D721Med (cell line): ENCODE results near the gene OLFML3.
A peak's percentile ranks its signal among the peaks of the same experiment; 100 is the strongest.

Experiments used
- DNase-seq: peaks from one replicate; pipeline ENCODE4 v3.0.0; 2011; ENCODE audit warnings: low spot score; ENCODE audit not compliant: insufficient read length
- FAIRE-seq: peaks from 2 replicates; lab custom pipeline; 2011; peaks lifted over from hg19 to GRCh38; lab: Jason Lieb, UNC
- TF ChIP-seq, protein P1 (sequence below): IDR thresholded peaks from 2 replicates; pipeline ENCODE4 v1.5.1; 2012; ENCODE audit warnings: mild to moderate bottlenecking, control low read depth; ENCODE audit not compliant: insufficient read depth; ENCODE audit errors: missing control alignments

OLFML3 gene, protein sequence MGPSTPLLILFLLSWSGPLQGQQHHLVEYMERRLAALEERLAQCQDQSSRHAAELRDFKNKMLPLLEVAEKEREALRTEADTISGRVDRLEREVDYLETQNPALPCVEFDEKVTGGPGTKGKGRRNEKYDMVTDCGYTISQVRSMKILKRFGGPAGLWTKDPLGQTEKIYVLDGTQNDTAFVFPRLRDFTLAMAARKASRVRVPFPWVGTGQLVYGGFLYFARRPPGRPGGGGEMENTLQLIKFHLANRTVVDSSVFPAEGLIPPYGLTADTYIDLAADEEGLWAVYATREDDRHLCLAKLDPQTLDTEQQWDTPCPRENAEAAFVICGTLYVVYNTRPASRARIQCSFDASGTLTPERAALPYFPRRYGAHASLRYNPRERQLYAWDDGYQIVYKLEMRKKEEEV

DNA sequence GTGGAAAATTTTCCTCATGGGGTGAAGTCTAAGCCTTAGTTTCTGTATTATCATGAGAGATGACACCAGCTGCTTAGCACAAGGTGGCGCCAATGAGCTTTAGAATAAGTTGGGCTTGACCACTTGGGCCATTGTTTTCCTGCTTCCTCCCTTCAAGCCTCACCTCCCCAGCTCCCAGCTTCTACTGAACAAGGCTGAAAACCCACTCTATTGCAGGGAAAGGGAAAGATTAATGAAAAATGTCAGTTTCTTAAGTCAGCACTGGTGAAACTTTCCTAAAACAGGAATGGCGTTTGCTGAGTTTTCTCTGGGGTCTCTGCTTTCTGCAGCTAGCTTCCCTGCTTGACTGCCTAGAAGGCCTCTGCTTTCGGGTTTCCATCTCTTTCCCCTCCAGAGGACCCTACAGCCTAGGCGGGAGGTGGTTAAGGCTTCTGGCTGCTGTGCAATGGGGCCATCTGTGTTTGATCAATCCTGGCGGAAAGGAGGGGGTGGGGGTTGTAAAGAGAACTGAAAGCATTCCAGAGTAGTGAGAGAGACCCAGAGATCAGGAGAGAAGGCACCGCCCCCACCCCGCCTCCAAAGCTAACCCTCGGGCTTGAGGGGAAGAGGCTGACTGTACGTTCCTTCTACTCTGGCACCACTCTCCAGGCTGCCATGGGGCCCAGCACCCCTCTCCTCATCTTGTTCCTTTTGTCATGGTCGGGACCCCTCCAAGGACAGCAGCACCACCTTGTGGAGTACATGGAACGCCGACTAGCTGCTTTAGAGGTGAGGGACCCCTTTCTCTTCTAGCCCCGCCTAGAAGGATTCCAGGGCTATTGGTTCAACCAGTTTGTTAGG is at the start of gene OLFML3:
Gene OLFML3 (plus strand): TSS at position 612 of the 840 bp plus-strand sequence. CDS start 43 bp downstream, at position 655.
- DNase-seq (peak; percentile 41), FAIRE-seq (no peak)
- TF ChIP-seq, protein P1, sequence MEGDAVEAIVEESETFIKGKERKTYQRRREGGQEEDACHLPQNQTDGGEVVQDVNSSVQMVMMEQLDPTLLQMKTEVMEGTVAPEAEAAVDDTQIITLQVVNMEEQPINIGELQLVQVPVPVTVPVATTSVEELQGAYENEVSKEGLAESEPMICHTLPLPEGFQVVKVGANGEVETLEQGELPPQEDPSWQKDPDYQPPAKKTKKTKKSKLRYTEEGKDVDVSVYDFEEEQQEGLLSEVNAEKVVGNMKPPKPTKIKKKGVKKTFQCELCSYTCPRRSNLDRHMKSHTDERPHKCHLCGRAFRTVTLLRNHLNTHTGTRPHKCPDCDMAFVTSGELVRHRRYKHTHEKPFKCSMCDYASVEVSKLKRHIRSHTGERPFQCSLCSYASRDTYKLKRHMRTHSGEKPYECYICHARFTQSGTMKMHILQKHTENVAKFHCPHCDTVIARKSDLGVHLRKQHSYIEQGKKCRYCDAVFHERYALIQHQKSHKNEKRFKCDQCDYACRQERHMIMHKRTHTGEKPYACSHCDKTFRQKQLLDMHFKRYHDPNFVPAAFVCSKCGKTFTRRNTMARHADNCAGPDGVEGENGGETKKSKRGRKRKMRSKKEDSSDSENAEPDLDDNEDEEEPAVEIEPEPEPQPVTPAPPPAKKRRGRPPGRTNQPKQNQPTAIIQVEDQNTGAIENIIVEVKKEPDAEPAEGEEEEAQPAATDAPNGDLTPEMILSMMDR: peak; percentile 81

DNA sequence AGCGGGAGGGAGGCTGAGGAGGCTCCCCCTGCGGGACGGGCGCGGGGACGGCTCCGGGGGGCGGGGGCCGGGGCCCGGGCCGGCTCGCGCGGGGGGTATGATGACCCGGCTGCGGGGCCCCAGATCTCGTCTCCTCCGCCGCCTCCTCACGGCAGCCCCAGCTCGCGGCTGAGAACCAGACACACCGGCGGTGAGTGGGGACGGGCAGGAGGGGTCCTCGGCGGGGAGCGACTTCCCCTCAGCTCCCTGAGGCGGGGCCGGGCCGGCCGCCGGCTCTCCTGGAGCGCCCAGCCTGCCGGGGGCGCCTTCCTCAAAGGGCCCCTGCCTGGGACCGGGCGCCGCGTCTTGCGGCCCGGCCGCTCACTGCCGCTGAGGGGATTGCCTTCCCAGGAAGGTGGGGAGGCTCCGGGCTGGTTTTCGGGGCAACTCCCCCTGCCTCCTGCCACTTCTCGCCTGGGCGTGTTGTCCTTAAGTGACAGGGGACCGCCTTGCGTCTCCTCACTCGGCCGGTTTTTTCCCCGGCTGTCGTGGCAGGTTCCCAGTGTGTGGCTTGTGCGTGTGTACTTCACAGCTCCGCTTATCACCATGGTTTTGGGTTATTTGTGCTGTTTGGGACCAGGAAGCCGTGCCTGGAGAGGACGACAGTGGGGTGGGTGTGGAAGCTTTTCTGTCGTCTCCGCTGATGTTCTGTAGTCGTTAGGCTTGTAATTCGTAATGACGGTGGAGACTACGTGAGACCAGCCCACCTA is 49.4 kb upstream of the OLFML3 start:
- no peak for FAIRE-seq
- TF ChIP-seq, protein P1: no peak
- DNase-seq: no peak

DNA sequence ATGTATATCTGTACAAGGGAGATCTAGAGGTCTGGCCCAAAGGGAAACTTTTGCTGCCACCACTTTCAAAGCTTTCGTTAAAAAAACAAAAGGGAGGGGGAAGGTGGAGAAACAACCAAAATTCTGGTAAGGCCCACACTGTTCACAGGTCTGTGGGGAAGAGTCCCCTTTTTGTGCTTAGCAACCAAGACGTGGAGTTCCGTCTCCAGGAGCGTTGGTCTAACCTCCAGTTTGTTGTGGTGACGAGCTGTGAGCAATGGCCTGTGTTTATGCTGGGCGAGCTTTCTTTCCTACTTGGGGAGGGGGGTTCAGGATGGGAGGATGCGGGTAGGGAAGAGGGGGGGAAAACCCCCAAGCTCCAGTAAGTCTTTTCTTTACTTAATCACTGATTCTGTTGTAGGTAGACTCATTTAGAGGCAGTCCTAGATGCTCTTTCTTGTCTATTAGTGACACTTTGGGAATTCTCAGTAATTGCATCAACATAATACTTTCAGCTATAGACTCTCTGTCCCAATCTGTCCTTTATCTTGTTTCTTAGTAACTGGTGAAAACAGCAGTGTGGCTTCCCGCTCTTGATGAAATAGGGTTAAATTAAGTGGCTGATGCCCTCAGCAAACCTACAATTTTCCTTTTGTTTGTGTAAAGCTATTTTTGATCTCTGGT is 48.6 kb upstream of the OLFML3 start:
- no peak for FAIRE-seq
- no peak for DNase-seq
- TF ChIP-seq, protein P1: no peak

DNA sequence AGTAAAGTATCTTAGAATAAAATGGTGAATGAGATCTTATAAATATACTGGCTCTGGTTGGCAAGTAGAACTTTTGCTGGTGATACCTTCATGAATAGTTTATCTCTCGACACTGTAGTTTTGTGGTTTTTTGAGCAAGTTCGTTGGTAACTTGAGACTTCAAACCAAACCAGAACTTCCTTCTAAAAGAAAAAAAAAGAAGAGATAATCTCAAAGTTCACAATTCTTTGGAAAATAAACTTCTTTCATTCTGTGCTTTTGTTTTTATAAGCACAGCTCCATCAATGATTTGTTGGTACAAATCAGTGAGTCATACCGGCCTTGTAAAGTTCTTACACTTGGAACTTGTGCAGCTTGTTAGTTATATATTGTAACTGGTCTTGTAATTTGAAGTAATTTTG is 47.8 kb upstream of the OLFML3 start:
- TF ChIP-seq, protein P1: no peak
- no peak for DNase-seq
- FAIRE-seq: no peak

DNA sequence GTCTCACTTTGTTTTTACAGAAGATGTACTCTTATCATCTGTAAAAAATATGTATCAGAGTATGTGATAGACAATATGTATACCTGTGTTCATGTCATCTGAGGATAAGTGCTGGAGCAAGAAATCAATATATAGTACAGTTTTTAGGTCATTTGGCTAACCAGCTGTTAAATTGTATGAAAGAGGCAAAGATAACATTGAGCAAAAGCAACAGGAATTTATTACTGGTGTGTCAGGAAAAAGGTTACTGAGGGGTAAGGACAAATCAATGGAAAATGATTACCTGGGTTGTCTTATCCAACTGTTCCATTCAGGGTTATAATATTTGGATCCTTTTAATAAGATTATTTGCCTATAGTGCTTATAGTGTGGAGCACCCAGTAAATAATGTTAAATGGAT is 45.3 kb upstream of the OLFML3 start:
- DNase-seq (no peak), FAIRE-seq (no peak)
- TF ChIP-seq, protein P1: no peak

DNA sequence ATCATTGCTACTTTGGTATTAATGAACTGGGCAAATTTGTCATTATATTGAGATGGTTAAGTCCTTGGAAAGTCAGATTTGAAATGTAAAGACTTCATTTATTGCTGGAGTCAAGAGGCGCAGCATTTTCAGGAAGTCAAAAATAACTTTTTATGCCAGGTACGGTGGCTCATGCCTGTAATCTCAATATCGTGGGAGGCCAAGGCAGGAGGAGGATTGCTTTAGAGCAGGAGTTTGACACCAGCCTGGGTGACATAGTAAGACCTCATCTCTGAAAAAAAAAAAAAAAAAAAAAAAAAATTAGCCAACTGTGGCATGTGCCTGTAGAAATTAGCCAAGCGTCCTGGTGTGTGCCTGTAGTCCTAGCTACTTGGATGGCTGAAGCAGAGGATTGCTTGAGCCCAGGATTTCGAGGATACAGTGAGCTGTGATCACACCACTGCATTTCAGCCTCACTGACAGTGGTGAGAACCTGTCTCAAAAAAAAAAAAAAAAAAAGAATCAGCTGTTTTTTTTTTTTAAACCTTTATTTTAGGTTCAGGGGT is 44.7 kb upstream of the OLFML3 start:
- TF ChIP-seq, protein P1: no peak
- DNase-seq (no peak), FAIRE-seq (no peak)
